HepG2 (cell line): ENCODE data around the gene GP1BA. TPM values are rescaled to one million over a fixed set of nuclear protein-coding genes. Genes with fewer than 3 reads are reported as not detected.

Experiments used
- AGO1 ChIP-seq: fragments of 200-400 bp; formaldehyde crosslinking; IDR thresholded peaks from 2 replicates; pipeline ENCODE4 v1.6.1; 2017; ENCODE audit warnings: mild to moderate bottlenecking, low read depth, low read length, moderate library complexity; ENCODE audit not compliant: poor library complexity, severe bottlenecking
- ESRRA ChIP-seq: sonication (generic); formaldehyde crosslinking; IDR thresholded peaks from 2 replicates; pipeline ENCODE4 v1.5.1; 2020; ENCODE audit warnings: mild to moderate bottlenecking, low read depth, missing genetic modification reagents
- GFI1 ChIP-seq: sonication (generic); formaldehyde crosslinking; IDR thresholded peaks from 2 replicates; pipeline ENCODE4 v1.5.0; 2020; ENCODE audit warnings: missing genetic modification reagents, mild to moderate bottlenecking, borderline replicate concordance
- HNF4A ChIP-seq: sonication (generic); formaldehyde crosslinking; IDR thresholded peaks from 2 replicates; pipeline ENCODE4 v1.4.0; 2020; ENCODE audit warnings: missing genetic modification reagents
- IRX3 ChIP-seq: sonication (generic); formaldehyde crosslinking; IDR thresholded peaks from 2 replicates; pipeline ENCODE4 v1.8.1; 2023; ENCODE audit warnings: mild to moderate bottlenecking, low read depth, missing genetic modification reagents, borderline replicate concordance
- NR2C2 ChIP-seq: sonication (generic); formaldehyde crosslinking; IDR thresholded peaks from 2 replicates; pipeline ENCODE4 v1.4.0; 2020; ENCODE audit warnings: missing genetic modification reagents, mild to moderate bottlenecking, moderate library complexity, borderline replicate concordance
- NRL ChIP-seq: sonication (generic); formaldehyde crosslinking; IDR thresholded peaks from 2 replicates; pipeline ENCODE4 v1.5.0; 2020; ENCODE audit warnings: missing genetic modification reagents, mild to moderate bottlenecking, moderate library complexity, borderline replicate concordance
- PHF21A ChIP-seq: sonication (generic); formaldehyde crosslinking; IDR thresholded peaks from 2 replicates; pipeline ENCODE4 v1.5.0; 2020; ENCODE audit warnings: mild to moderate bottlenecking, missing genetic modification reagents
- POLR2A ChIP-seq, 2 experiments: IDR thresholded peaks; 2 replicates each; pipeline ENCODE4 v1.6.1; 2011; ENCODE audit warnings: low read depth in 2 of 2, low read length in 2 of 2, mild to moderate bottlenecking in 1 of 2, moderate library complexity in 1 of 2; ENCODE audit not compliant: insufficient read depth in 1 of 2
- REPIN1 ChIP-seq: sonication (generic); formaldehyde crosslinking; IDR thresholded peaks from 2 replicates; pipeline ENCODE4 v1.8.0; 2022; ENCODE audit warnings: missing genetic modification reagents, low read depth, mild to moderate bottlenecking, borderline replicate concordance
- RXRB ChIP-seq: IDR thresholded peaks from 2 replicates; pipeline ENCODE4 v1.6.1; 2016; ENCODE audit warnings: borderline replicate concordance, missing genetic modification reagents, missing compliant biosample characterization
- SPEN ChIP-seq: sonication (generic); formaldehyde crosslinking; IDR thresholded peaks from 2 replicates; pipeline ENCODE4 v1.5.1; 2020; ENCODE audit warnings: low read depth, mild to moderate bottlenecking, missing genetic modification reagents
- SRSF9 ChIP-seq: fragments of 200-400 bp; formaldehyde crosslinking; IDR thresholded peaks from 2 replicates; pipeline ENCODE4 v1.6.1; 2018; ENCODE audit warnings: borderline replicate concordance, mild to moderate bottlenecking, low read depth, low read length; ENCODE audit not compliant: insufficient read depth, poor library complexity, severe bottlenecking
- SYNCRIP ChIP-seq: fragments of 200-400 bp; formaldehyde crosslinking; IDR thresholded peaks from 2 replicates; pipeline ENCODE4 v1.6.1; 2018; ENCODE audit warnings: mild to moderate bottlenecking, low read depth, low read length; ENCODE audit not compliant: insufficient read depth
- TCF12 ChIP-seq, 2 experiments: fragments of 450-650 bp in 1 of 2; sonication (generic) in 1 of 2; formaldehyde crosslinking in 1 of 2; IDR thresholded peaks; 2 replicates each; pipeline versions ENCODE4 v1.6.1 to v1.8.0; 2017 to 2022; ENCODE audit warnings: antibody characterized with exemption in 1 of 2, mild to moderate bottlenecking in 1 of 2, missing genetic modification reagents in 1 of 2, moderate library complexity in 1 of 2
- U2AF1 ChIP-seq: fragments of 200-400 bp; formaldehyde crosslinking; optimal IDR thresholded peaks from 2 replicates; pipeline ENCODE3; 2017; ENCODE audit warnings: mild to moderate bottlenecking, low read depth, low read length
- ZBTB7B ChIP-seq: sonication (generic); formaldehyde crosslinking; IDR thresholded peaks from 2 replicates; pipeline ENCODE4 v1.4.0; 2020; ENCODE audit warnings: missing genetic modification reagents
- ZFP1 ChIP-seq: IDR thresholded peaks from 2 replicates; pipeline ENCODE4 v1.6.1; 2016
- ZFP36L1 ChIP-seq: sonication (generic); formaldehyde crosslinking; IDR thresholded peaks from 2 replicates; pipeline ENCODE4 v1.8.0; 2022; ENCODE audit warnings: mild to moderate bottlenecking, missing genetic modification reagents, moderate library complexity
- ZNF224 ChIP-seq: sonication (generic); formaldehyde crosslinking; IDR thresholded peaks from 2 replicates; pipeline ENCODE4 v1.5.0; 2020; ENCODE audit warnings: mild to moderate bottlenecking, missing genetic modification reagents
- ZNF691 ChIP-seq: sonication (generic); formaldehyde crosslinking; IDR thresholded peaks from 2 replicates; pipeline ENCODE4 v1.4.0; 2020; ENCODE audit warnings: missing genetic modification reagents, low read depth, mild to moderate bottlenecking, borderline replicate concordance
- ZNF773 ChIP-seq: sonication (generic); formaldehyde crosslinking; IDR thresholded peaks from 2 replicates; pipeline ENCODE4 v1.4.0; 2020; ENCODE audit warnings: missing genetic modification reagents, borderline replicate concordance
- polyA plus RNA-seq, 8 experiments: library from polyadenylated mRNA; depleted of rRNA in 3 of 8; stranded (reverse) in 7 of 8; unstranded in 1 of 8; fragments of >200 nt; fragmentation: Illumina TruSeq in 4 of 8; extraction: Trizol in 4 of 8; gene quantifications; 2 replicates each; pipeline versions ENCODE4 v1.2.1 to v1.2.3, GENCODE V29; 2011 to 2016; ENCODE audit warnings: low read depth in 4 of 8, missing spikeins in 1 of 8, mixed read lengths in 1 of 8; ENCODE audit not compliant: insufficient read depth in 1 of 8
- total RNA-seq, 5 experiments: library from RNA; depleted of rRNA; stranded (reverse); fragments of >200 nt; fragmentation: Illumina TruSeq; extraction: Trizol; gene quantifications; 2 replicates each; pipeline ENCODE4 v1.2.3, GENCODE V29; 2016; ENCODE audit warnings: low read depth in 1 of 5
- TF ChIP-seq, protein P1 (sequence below): sonication (generic); formaldehyde crosslinking; IDR thresholded peaks from 2 replicates; pipeline ENCODE4 v1.4.0; 2020; ENCODE audit warnings: missing genetic modification reagents
- TF ChIP-seq, protein P2 (sequence below): sonication (generic); formaldehyde crosslinking; IDR thresholded peaks from 2 replicates; pipeline ENCODE4 v1.4.0; 2020; ENCODE audit warnings: mild to moderate bottlenecking, missing genetic modification reagents

The GP1BA gene
- total and polyA plus RNA-seq, 2 of the 13 experiments (the other 11 are each of a cell fraction or from before 2014, with no cell fraction given), result not detected

DNA sequence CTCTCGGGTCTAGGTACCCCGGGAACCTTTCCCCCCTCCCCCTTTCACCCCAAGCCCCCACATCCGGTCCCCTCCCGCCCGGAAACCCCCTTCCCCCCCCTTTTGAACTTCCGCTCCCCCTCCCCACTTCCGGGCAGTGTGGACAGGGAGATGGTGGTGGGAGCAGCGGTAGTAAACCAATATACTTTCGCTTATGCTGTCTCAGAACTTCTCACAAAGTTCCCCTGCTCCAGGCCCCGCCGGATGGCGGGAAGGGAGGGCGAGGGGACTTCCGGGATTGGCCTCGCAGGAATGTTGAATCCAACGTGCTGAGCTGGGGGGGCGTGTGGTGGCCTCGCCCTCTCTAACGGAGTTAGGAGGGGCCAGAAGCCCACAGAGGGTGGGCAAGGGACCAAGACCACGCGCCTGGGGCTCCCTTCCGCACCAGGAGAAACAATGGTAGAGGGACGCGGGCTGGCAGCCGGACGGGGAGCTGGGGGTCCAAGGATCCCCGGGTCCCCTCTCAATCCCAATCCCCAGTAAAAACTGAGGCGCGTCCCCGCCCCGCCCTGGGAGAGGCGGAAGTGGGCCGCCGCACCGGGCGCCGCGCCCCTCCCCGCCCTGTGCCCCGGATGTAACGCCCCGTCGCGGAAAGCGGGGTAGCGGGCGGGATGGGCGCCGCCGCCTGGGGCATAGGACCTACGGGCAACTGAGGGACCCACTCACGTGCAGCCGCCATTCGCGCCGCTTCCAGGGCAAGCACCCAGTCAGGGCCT lies 15.5 kb downstream of the GP1BA start (continued):
- TF ChIP-seq ZBTB7B (CRISPR knock-in tag) (0 out of 2 replicates have a peak, but pooled peaks have one; percentile 22), ZFP36L1 (CRISPR knock-in tag) (no peak), ZNF691 (peak; percentile 75; the same call in 1 of the 2 replicates), SPEN (CRISPR knock-in tag) (peak; percentile 38; the same call in 1 of the 2 replicates), RXRB (CRISPR knock-in tag) (no peak), NR2C2 (CRISPR knock-in tag) (peak; percentile 41; the same call in 1 of the 2 replicates), POLR2A (IDR thresholded peaks at IDR 0.05; ENCODE audit: insufficient read depth in 1 of 2, low read depth in 2 of 2, low read length in 2 of 2) (peak in 1 of 2 experiments; percentile 46; a peak in 1 of 4 replicates), HNF4A (CRISPR knock-in tag) (0 out of 2 replicates have a peak, but pooled peaks have one; percentile 7), ESRRA (CRISPR knock-in tag) (peak; percentile 9; the same call in 1 of the 2 replicates), AGO1 (peak; percentile 51), SYNCRIP (no peak), PHF21A (CRISPR knock-in tag) (no peak), IRX3 (no peak), SRSF9 (no peak), TCF12 (IDR thresholded peaks at IDR 0.05) (no peak), TCF12 (CRISPR knock-in tag; IDR thresholded peaks at IDR 0.05) (0 out of 2 replicates have a peak, but pooled peaks have one; percentile 24), ZNF773 (CRISPR knock-in tag) (0 out of 2 replicates have a peak, but pooled peaks have one; percentile 53), NRL (CRISPR knock-in tag) (peak; percentile 62; the same call in 1 of the 2 replicates), U2AF1 (no peak), ZNF224 (CRISPR knock-in tag) (0 out of 2 replicates have a peak, but pooled peaks have one; percentile 20), REPIN1 (no peak), GFI1 (CRISPR knock-in tag) (0 out of 2 replicates have a peak, but pooled peaks have one; percentile 10), ZFP1 (CRISPR knock-in tag) (no peak)
- TF ChIP-seq, protein P1, sequence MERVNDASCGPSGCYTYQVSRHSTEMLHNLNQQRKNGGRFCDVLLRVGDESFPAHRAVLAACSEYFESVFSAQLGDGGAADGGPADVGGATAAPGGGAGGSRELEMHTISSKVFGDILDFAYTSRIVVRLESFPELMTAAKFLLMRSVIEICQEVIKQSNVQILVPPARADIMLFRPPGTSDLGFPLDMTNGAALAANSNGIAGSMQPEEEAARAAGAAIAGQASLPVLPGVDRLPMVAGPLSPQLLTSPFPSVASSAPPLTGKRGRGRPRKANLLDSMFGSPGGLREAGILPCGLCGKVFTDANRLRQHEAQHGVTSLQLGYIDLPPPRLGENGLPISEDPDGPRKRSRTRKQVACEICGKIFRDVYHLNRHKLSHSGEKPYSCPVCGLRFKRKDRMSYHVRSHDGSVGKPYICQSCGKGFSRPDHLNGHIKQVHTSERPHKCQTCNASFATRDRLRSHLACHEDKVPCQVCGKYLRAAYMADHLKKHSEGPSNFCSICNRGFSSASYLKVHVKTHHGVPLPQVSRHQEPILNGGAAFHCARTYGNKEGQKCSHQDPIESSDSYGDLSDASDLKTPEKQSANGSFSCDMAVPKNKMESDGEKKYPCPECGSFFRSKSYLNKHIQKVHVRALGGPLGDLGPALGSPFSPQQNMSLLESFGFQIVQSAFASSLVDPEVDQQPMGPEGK, result peak; percentile 68; the same call in 1 of the 2 replicates
- TF ChIP-seq, protein P2, sequence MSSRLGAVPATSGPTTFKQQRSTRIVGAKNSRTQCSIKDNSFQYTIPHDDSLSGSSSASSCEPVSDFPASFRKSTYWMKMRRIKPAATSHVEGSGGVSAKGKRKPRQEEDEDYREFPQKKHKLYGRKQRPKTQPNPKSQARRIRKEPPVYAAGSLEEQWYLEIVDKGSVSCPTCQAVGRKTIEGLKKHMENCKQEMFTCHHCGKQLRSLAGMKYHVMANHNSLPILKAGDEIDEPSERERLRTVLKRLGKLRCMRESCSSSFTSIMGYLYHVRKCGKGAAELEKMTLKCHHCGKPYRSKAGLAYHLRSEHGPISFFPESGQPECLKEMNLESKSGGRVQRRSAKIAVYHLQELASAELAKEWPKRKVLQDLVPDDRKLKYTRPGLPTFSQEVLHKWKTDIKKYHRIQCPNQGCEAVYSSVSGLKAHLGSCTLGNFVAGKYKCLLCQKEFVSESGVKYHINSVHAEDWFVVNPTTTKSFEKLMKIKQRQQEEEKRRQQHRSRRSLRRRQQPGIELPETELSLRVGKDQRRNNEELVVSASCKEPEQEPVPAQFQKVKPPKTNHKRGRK (CRISPR knock-in tag), result peak; percentile 57; the same call in 1 of the 2 replicates
